ELF-1 (cell line): ENCODE results near the gene MORC3.

Experiments used
- DNase-seq: peaks from one replicate; pipeline ENCODE4 v3.0.0-alpha.2; 2016; ENCODE audit warnings: low read depth, low spot score

Gene MORC3

GRCh38 chr21:36420571-36421339, 100.8 kb downstream of the MORC3 start:
- no peak for DNase-seq

GRCh38 chr21:36422279-36423098, 102.5 kb downstream of the MORC3 start:
- peak; percentile 90 for DNase-seq

- no peak for DNase-seq
These were observed 103.9 kb downstream of the MORC3 start for GRCh38 chr21:36423771-36424433.

- DNase-seq: no peak
These were observed 104.6 kb downstream of the MORC3 start for GRCh38 chr21:36424592-36424991.

GRCh38 chr21:36425286-36425685, 105.3 kb downstream of the MORC3 start:
- DNase-seq: peak; percentile 50
